WTC11 (cell line): ENCODE data around the gene LDLRAD4. TPM values are rescaled to one million over a fixed set of nuclear protein-coding genes. Genes with fewer than 3 reads are reported as not detected.

Source experiments
- ATAC-seq: fragments of 200-7000 bp; cut with Tn5 transposase; 2 replicates; pipeline ENCODE4 v1.10.0; 2021; ENCODE audit warnings: mild to moderate bottlenecking, moderate library complexity
- CTCF ChIA-PET: fragments of 300-600 bp; sonication (Branson Sonifier 250); formaldehyde crosslinking; loops from one replicate; lab custom pipeline; 2021; ENCODE audit warnings: antibody characterized with exemption; lab: Charles Lee
- POLR2A ChIA-PET: fragments of 350-600 bp; sonication (Branson Sonifier 250); formaldehyde crosslinking; loops from one replicate; lab custom pipeline; 2021; ENCODE audit warnings: antibody characterized with exemption; lab: Charles Lee
- DNase-seq: peaks from one replicate; pipeline ENCODE4 v3.0.0; 2021; ENCODE audit warnings: low spot score
- H3K27ac Mint-ChIP-seq: 2 replicates; pipeline ENCODE4 v1.8.0; 2021; ENCODE audit warnings: mixed read lengths
- H3K27me3 Mint-ChIP-seq: 2 replicates; pipeline ENCODE4 v1.8.0; 2021; ENCODE audit warnings: low read depth, mild to moderate bottlenecking, moderate library complexity, mixed read lengths
- H3K36me3 Mint-ChIP-seq: 2 replicates; pipeline ENCODE4 v1.8.0; 2021; ENCODE audit warnings: mixed read lengths
- H3K4me1 Mint-ChIP-seq: 2 replicates; pipeline ENCODE4 v1.8.0; 2022; ENCODE audit warnings: mixed read lengths
- H3K4me3 Mint-ChIP-seq: 2 replicates; pipeline ENCODE4 v1.8.0; 2021; ENCODE audit warnings: mild to moderate bottlenecking, moderate library complexity, mixed read lengths
- H3K9me3 Mint-ChIP-seq: 2 replicates; pipeline ENCODE4 v1.8.0; 2021; ENCODE audit warnings: mixed read lengths
- CBFB ChIP-seq: sonication (generic); formaldehyde crosslinking; IDR thresholded peaks from 2 replicates; pipeline ENCODE4 v1.8.1; 2022; ENCODE audit warnings: mild to moderate bottlenecking, low read depth, missing genetic modification reagents
- GTF2I ChIP-seq: fragments of 250-450 bp; sonication (Bioruptor Pico); conservative IDR thresholded peaks from 2 replicates; pipeline ENCODE4 v1.4.0; 2021; ENCODE audit warnings: mild to moderate bottlenecking
- HMGA2 ChIP-seq: fragments of 250-450 bp; sonication (Bioruptor Pico); IDR thresholded peaks from 2 replicates; pipeline ENCODE4 v1.4.0; 2021; ENCODE audit warnings: mild to moderate bottlenecking, moderate library complexity
- IRF2 ChIP-seq: sonication (generic); formaldehyde crosslinking; IDR thresholded peaks from 2 replicates; pipeline ENCODE4 v1.8.0; 2022; ENCODE audit warnings: low read depth, missing genetic modification reagents, borderline replicate concordance
- MXD4 ChIP-seq: fragments of 250-450 bp; sonication (Bioruptor Pico); IDR thresholded peaks from 2 replicates; pipeline ENCODE4 v1.8.0; 2021; ENCODE audit warnings: mild to moderate bottlenecking, moderate library complexity, borderline replicate concordance
- NFATC4 ChIP-seq: fragments of 250-450 bp; sonication (Bioruptor Pico); IDR thresholded peaks from 2 replicates; pipeline ENCODE4 v1.9.0; 2021; ENCODE audit warnings: mild to moderate bottlenecking
- OVOL2 ChIP-seq: fragments of 250-450 bp; sonication (Bioruptor Pico); IDR thresholded peaks from 2 replicates; pipeline ENCODE4 v1.9.0; 2021; ENCODE audit warnings: mild to moderate bottlenecking, borderline replicate concordance
- RORB ChIP-seq: fragments of 250-450 bp; sonication (Bioruptor Pico); IDR thresholded peaks from 2 replicates; pipeline ENCODE4 v1.9.0; 2021; ENCODE audit warnings: mild to moderate bottlenecking
- SOX15 ChIP-seq: fragments of 250-450 bp; sonication (Bioruptor Pico); IDR thresholded peaks from 2 replicates; pipeline ENCODE4 v1.9.0; 2021; ENCODE audit warnings: mild to moderate bottlenecking
- TEAD4 ChIP-seq: sonication (generic); formaldehyde crosslinking; IDR thresholded peaks from 2 replicates; pipeline ENCODE4 v1.8.0; 2022; ENCODE audit warnings: mild to moderate bottlenecking, missing genetic modification reagents
- ZNF219 ChIP-seq: sonication (generic); formaldehyde crosslinking; IDR thresholded peaks from 2 replicates; pipeline ENCODE4 v1.8.0; 2023; ENCODE audit warnings: missing genetic modification reagents, mild to moderate bottlenecking, borderline replicate concordance
- ZNF263 ChIP-seq: sonication (generic); formaldehyde crosslinking; IDR thresholded peaks from 2 replicates; pipeline ENCODE4 v1.8.1; 2022; ENCODE audit warnings: low read depth, mild to moderate bottlenecking, moderate library complexity, missing genetic modification reagents
- ZNF317 ChIP-seq: sonication (generic); formaldehyde crosslinking; IDR thresholded peaks from 2 replicates; pipeline ENCODE4 v1.8.1; 2023; ENCODE audit warnings: low read depth, mild to moderate bottlenecking, moderate library complexity, missing genetic modification reagents, borderline replicate concordance
- total RNA-seq: library from RNA; stranded (reverse); gene quantifications from 3 replicates; pipeline ENCODE4 v1.2.3, GENCODE V29; 2021
- TF ChIP-seq, protein P1 (sequence below): sonication (generic); formaldehyde crosslinking; IDR thresholded peaks from 2 replicates; pipeline ENCODE4 v1.8.1; 2023; ENCODE audit warnings: mild to moderate bottlenecking, missing genetic modification reagents, moderate library complexity
- TF ChIP-seq, protein P2 (sequence below): sonication (generic); formaldehyde crosslinking; IDR thresholded peaks from 2 replicates; pipeline ENCODE4 v1.8.1; 2023; ENCODE audit warnings: mild to moderate bottlenecking, missing genetic modification reagents, moderate library complexity
- TF ChIP-seq, protein P3 (sequence below): fragments of 250-450 bp; sonication (Bioruptor Pico); IDR thresholded peaks from 2 replicates; pipeline ENCODE4 v1.9.0; 2021; ENCODE audit warnings: moderate library complexity, mild to moderate bottlenecking, inconsistent platforms, borderline replicate concordance
- TF ChIP-seq, protein P4 (sequence below): sonication (generic); formaldehyde crosslinking; IDR thresholded peaks from 2 replicates; pipeline ENCODE4 v1.8.0; 2022; ENCODE audit warnings: mild to moderate bottlenecking, missing genetic modification reagents
- TF ChIP-seq, protein P5 (sequence below): sonication (generic); formaldehyde crosslinking; IDR thresholded peaks from 2 replicates; pipeline ENCODE4 v1.8.0; 2023; ENCODE audit warnings: missing genetic modification reagents
- TF ChIP-seq, protein P6 (sequence below): sonication (generic); formaldehyde crosslinking; IDR thresholded peaks from 2 replicates; pipeline ENCODE4 v1.8.0; 2022; ENCODE audit warnings: mild to moderate bottlenecking, missing genetic modification reagents
- TF ChIP-seq, protein P7 (sequence below): fragments of 250-450 bp; sonication (Bioruptor Pico); IDR thresholded peaks from 2 replicates; pipeline ENCODE4 v1.8.0; 2021; ENCODE audit warnings: mild to moderate bottlenecking
- TF ChIP-seq, protein P8 (sequence below): sonication (generic); formaldehyde crosslinking; IDR thresholded peaks from 2 replicates; pipeline ENCODE4 v1.8.1; 2023; ENCODE audit warnings: mild to moderate bottlenecking, missing genetic modification reagents
- TF ChIP-seq, protein P9 (sequence below): sonication (generic); formaldehyde crosslinking; IDR thresholded peaks from 2 replicates; pipeline ENCODE4 v1.8.1; 2022; ENCODE audit warnings: low read depth, mild to moderate bottlenecking, moderate library complexity, missing genetic modification reagents, borderline replicate concordance

The LDLRAD4 gene
- total RNA-seq, 1 experiment from 2014 or later = 6.2 TPM

DNA sequence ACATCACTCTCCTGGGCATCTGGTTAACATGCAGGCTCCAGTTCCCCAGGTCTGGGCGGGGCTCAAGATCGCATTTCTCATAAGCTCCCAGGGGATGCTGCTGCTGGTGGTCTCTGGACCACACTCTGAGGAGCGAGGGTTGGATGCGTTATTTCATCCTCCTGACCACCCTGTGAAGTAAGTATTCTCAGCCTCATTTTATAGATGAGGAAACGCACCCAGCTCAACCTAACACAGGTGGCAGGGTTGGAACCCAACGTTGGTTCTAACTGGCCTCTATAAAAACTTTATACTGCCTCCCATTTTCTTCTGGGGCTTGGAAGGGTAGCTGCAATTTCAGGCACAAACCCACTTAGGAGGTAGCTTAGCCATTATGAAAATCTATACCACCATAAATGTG, 387.3 kb downstream of the LDLRAD4 start:
- no peak for TF ChIP-seq NFATC4
- no peak for TF ChIP-seq OVOL2 (CRISPR knock-in tag)
- no peak for TF ChIP-seq ZNF219 (CRISPR knock-in tag)
- TF ChIP-seq, protein P1, sequence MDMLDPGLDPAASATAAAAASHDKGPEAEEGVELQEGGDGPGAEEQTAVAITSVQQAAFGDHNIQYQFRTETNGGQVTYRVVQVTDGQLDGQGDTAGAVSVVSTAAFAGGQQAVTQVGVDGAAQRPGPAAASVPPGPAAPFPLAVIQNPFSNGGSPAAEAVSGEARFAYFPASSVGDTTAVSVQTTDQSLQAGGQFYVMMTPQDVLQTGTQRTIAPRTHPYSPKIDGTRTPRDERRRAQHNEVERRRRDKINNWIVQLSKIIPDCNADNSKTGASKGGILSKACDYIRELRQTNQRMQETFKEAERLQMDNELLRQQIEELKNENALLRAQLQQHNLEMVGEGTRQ (CRISPR knock-in tag) = no peak
- TF ChIP-seq RORB = no peak
- TF ChIP-seq, protein P2, sequence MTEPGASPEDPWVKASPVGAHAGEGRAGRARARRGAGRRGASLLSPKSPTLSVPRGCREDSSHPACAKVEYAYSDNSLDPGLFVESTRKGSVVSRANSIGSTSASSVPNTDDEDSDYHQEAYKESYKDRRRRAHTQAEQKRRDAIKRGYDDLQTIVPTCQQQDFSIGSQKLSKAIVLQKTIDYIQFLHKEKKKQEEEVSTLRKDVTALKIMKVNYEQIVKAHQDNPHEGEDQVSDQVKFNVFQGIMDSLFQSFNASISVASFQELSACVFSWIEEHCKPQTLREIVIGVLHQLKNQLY (CRISPR knock-in tag) = no peak
- TF ChIP-seq, protein P3, sequence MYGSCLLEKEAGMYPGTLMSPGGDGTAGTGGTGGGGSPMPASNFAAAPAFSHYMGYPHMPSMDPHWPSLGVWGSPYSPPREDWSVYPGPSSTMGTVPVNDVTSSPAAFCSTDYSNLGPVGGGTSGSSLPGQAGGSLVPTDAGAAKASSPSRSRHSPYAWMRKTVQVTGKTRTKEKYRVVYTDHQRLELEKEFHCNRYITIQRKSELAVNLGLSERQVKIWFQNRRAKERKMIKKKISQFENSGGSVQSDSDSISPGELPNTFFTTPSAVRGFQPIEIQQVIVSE (CRISPR knock-in tag) = no peak
- TF ChIP-seq, protein P4, sequence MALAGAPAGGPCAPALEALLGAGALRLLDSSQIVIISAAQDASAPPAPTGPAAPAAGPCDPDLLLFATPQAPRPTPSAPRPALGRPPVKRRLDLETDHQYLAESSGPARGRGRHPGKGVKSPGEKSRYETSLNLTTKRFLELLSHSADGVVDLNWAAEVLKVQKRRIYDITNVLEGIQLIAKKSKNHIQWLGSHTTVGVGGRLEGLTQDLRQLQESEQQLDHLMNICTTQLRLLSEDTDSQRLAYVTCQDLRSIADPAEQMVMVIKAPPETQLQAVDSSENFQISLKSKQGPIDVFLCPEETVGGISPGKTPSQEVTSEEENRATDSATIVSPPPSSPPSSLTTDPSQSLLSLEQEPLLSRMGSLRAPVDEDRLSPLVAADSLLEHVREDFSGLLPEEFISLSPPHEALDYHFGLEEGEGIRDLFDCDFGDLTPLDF = no peak
- TF ChIP-seq MXD4 = no peak
- TF ChIP-seq IRF2 (CRISPR knock-in tag) = no peak
- no peak for TF ChIP-seq GTF2I (CRISPR knock-in tag)
- H3K4me1 Mint-ChIP-seq = peaks cover 3% of the 10 kb centered on the region
- DNase-seq = no peak
- no peak overlapping the region for H3K4me3 Mint-ChIP-seq
- H3K36me3 Mint-ChIP-seq = no peaks in the 10 kb centered on the region
- H3K27me3 Mint-ChIP-seq = peaks cover 3% of the 10 kb centered on the region
- ATAC-seq = no peak
- POLR2A ChIA-PET = no interaction called here
- peaks cover 8% of the 10 kb centered on the region for H3K9me3 Mint-ChIP-seq
- H3K27ac Mint-ChIP-seq = no peak overlapping the region
- CTCF ChIA-PET = no interaction called here

DNA sequence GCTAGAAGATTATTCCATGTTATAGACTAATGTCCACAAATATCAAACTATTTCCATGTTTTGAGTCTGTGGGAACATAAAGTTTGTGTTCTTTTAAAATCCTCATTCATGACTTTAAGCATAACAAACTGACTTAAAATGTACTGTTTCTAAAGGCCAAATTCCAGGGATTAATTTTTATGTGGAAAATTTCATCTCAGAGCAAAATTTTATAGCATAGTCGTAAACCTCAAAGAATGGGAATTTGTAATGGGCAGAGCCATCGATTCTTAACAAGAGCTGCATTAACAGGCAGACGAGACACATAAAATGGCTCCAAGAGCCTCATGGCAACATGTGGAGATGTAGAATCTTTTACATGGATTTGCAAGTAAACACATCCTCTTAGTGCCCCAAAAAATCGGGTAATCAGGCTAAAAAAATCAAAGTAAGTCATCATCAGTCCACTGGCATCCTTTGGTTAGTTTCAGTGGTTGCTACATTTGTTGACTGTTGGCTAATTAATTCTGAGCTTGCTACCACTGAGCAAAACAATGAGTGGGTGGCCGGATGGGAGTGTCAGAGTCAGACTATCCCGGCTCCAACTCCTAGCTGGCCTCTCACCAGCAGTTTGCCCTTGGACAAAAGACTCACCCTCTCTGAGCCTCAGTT, 388.2 kb downstream of the LDLRAD4 start:
- CTCF ChIA-PET = no interaction called here
- H3K4me1 Mint-ChIP-seq = peaks cover 11% of the 10 kb centered on the region
- no peak overlapping the region for H3K4me3 Mint-ChIP-seq
- TF ChIP-seq, protein P5, sequence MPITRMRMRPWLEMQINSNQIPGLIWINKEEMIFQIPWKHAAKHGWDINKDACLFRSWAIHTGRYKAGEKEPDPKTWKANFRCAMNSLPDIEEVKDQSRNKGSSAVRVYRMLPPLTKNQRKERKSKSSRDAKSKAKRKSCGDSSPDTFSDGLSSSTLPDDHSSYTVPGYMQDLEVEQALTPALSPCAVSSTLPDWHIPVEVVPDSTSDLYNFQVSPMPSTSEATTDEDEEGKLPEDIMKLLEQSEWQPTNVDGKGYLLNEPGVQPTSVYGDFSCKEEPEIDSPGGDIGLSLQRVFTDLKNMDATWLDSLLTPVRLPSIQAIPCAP = no peak
- TF ChIP-seq SOX15 = no peak
- TF ChIP-seq, protein P6, sequence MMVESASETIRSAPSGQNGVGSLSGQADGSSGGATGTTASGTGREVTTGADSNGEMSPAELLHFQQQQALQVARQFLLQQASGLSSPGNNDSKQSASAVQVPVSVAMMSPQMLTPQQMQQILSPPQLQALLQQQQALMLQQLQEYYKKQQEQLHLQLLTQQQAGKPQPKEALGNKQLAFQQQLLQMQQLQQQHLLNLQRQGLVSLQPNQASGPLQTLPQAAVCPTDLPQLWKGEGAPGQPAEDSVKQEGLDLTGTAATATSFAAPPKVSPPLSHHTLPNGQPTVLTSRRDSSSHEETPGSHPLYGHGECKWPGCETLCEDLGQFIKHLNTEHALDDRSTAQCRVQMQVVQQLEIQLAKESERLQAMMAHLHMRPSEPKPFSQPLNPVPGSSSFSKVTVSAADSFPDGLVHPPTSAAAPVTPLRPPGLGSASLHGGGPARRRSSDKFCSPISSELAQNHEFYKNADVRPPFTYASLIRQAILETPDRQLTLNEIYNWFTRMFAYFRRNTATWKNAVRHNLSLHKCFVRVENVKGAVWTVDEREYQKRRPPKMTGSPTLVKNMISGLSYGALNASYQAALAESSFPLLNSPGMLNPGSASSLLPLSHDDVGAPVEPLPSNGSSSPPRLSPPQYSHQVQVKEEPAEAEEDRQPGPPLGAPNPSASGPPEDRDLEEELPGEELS (CRISPR knock-in tag) = no peak
- TF ChIP-seq ZNF317 (CRISPR knock-in tag) = no peak
- TF ChIP-seq ZNF263 (CRISPR knock-in tag) = no peak
- TF ChIP-seq, protein P7, sequence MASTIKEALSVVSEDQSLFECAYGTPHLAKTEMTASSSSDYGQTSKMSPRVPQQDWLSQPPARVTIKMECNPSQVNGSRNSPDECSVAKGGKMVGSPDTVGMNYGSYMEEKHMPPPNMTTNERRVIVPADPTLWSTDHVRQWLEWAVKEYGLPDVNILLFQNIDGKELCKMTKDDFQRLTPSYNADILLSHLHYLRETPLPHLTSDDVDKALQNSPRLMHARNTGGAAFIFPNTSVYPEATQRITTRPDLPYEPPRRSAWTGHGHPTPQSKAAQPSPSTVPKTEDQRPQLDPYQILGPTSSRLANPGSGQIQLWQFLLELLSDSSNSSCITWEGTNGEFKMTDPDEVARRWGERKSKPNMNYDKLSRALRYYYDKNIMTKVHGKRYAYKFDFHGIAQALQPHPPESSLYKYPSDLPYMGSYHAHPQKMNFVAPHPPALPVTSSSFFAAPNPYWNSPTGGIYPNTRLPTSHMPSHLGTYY (CRISPR knock-in tag) = no peak
- no peak for TF ChIP-seq TEAD4 (CRISPR knock-in tag)
- TF ChIP-seq CBFB (CRISPR knock-in tag) = no peak
- TF ChIP-seq, protein P8, sequence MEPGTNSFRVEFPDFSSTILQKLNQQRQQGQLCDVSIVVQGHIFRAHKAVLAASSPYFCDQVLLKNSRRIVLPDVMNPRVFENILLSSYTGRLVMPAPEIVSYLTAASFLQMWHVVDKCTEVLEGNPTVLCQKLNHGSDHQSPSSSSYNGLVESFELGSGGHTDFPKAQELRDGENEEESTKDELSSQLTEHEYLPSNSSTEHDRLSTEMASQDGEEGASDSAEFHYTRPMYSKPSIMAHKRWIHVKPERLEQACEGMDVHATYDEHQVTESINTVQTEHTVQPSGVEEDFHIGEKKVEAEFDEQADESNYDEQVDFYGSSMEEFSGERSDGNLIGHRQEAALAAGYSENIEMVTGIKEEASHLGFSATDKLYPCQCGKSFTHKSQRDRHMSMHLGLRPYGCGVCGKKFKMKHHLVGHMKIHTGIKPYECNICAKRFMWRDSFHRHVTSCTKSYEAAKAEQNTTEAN (CRISPR knock-in tag) = no peak
- TF ChIP-seq, protein P9, sequence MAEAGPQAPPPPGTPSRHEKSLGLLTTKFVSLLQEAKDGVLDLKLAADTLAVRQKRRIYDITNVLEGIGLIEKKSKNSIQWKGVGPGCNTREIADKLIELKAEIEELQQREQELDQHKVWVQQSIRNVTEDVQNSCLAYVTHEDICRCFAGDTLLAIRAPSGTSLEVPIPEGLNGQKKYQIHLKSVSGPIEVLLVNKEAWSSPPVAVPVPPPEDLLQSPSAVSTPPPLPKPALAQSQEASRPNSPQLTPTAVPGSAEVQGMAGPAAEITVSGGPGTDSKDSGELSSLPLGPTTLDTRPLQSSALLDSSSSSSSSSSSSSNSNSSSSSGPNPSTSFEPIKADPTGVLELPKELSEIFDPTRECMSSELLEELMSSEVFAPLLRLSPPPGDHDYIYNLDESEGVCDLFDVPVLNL (CRISPR knock-in tag) = no peak
- TF ChIP-seq HMGA2 (CRISPR knock-in tag) = no peak
- TF ChIP-seq, protein P2 (CRISPR knock-in tag) = no peak

More for the DNA sequence above, 388.2 kb downstream of the LDLRAD4 start:
- peaks cover 3% of the 10 kb centered on the region for H3K9me3 Mint-ChIP-seq
- POLR2A ChIA-PET = interaction anchor here (0.7 kb wide), 1 partner anchor 22 kb away, joined by 3 read pairs; no protein-coding TSS in a partner anchor
- ATAC-seq = no peak
- H3K27me3 Mint-ChIP-seq = peaks cover 12% of the 10 kb centered on the region
- H3K36me3 Mint-ChIP-seq = no peaks in the 10 kb centered on the region
- H3K27ac Mint-ChIP-seq = no peak overlapping the region
- DNase-seq = no peak
